Hepatocyte (in vitro differentiated cells): ENCODE data around the gene PCLO.

Experiments used
- CTCF ChIP-seq: fragments of 200-600 bp; sonication (generic); IDR thresholded peaks from 2 replicates; pipeline ENCODE4 v1.5.1; 2016; ENCODE audit warnings: antibody characterized with exemption, mild to moderate bottlenecking; ENCODE audit not compliant: poor library complexity
- EZH2 ChIP-seq: fragments of 200-600 bp; sonication (generic); IDR thresholded peaks from 2 replicates; pipeline ENCODE4 v1.6.1; 2016; ENCODE audit warnings: antibody characterized with exemption, mild to moderate bottlenecking, borderline replicate concordance
- EZH2phosphoT487 ChIP-seq: fragments of 200-600 bp; sonication (generic); IDR thresholded peaks from one replicate; pipeline ENCODE4 v1.6.1; 2018; ENCODE audit warnings: antibody characterized with exemption, mild to moderate bottlenecking, low read depth, moderate library complexity; ENCODE audit not compliant: unreplicated experiment, severe bottlenecking

GRCh38 chr7:83142365-83142764, 20.3 kb downstream of the PCLO start:
- TF ChIP-seq CTCF = no peak
- no peak for TF ChIP-seq EZH2
- no peak for TF ChIP-seq EZH2phosphoT487
